ENCODE data around the gene OSBP2.

OSBP2 gene

GRCh38 chr22:30903876-30904460 lies 209.3 kb downstream of the OSBP2 start:
- H3K4me3 ChIP-seq (ENCODE audit: low read length): no peak overlapping the region
- TF ChIP-seq ZNF274 (IDR thresholded peaks at IDR 0.05; ENCODE audit: low read depth, low read length): no peak

DNA sequence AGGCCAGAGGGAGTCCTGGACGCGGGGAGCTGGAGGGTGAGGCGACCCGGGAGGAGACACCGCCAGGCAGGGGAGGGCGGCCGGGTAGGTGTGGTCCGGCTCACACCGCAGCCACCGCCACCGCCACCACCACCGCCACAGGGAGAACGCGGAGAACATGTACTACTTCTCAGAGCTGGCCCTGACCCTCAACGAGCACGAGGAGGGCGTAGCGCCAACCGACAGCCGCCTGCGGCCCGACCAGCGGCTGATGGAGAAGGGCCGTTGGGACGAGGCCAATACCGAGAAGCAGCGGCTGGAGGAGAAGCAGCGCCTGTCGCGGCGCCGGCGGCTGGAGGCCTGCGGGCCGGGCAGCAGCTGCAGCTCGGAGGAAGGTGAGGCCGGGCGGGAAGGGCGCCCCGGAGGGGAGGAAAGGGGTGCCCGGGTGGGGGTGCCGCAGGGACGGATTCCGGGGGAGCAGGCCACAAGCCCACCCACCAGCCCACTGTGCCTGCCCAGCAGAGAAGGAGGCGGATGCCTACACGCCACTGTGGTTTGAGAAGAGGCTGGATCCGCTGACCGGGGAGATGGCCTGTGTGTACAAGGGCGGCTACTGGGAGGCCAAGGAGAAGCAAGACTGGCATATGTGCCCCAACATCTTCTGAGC lies 211.1 kb downstream of the OSBP2 start:
- H3K4me3 ChIP-seq (ENCODE audit: low read length): no peak overlapping the region
- no peak for TF ChIP-seq ZNF274 (IDR thresholded peaks at IDR 0.05; ENCODE audit: low read depth, low read length)

DNA sequence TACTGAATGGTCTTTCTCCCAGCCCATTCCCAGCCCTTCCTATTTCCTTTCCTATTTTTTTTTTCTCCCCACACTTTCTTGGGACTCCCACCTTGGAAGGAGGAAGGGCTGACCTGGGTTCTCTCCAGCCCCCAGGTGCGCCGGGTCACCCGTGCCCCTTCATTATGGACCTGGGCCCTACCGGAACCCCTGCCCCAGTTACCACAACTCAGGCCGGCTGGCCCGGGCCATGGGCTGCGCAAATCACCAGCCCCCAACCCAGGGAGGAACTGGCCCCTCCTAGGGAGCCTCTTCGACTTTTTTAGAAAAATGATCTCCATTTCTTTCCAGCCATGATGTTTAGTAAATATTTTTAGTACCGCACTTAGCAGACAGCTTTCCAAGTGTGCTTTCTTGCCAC lies 211.7 kb downstream of the OSBP2 start:
- H3K4me3 ChIP-seq (ENCODE audit: low read length): no peak overlapping the region
- no peak for TF ChIP-seq ZNF274 (IDR thresholded peaks at IDR 0.05; ENCODE audit: low read depth, low read length)

- no peak for TF ChIP-seq ZNF274 (IDR thresholded peaks at IDR 0.05; ENCODE audit: low read depth, low read length)
- H3K4me3 ChIP-seq (ENCODE audit: low read length): no peak overlapping the region
Measured at GRCh38 chr22:30906946-30907345, 212.3 kb downstream of the OSBP2 start.

GRCh38 chr22:30908051-30908461 lies 213.4 kb downstream of the OSBP2 start:
- no peak for TF ChIP-seq ZNF274 (IDR thresholded peaks at IDR 0.05; ENCODE audit: low read depth, low read length)
- no peak overlapping the region for H3K4me3 ChIP-seq (ENCODE audit: low read length)

- no peak overlapping the region for H3K4me3 ChIP-seq (ENCODE audit: low read length)
- no peak for TF ChIP-seq ZNF274 (IDR thresholded peaks at IDR 0.05; ENCODE audit: low read depth, low read length)
Measured at GRCh38 chr22:30909306-30909705, 214.6 kb downstream of the OSBP2 start.

DNA sequence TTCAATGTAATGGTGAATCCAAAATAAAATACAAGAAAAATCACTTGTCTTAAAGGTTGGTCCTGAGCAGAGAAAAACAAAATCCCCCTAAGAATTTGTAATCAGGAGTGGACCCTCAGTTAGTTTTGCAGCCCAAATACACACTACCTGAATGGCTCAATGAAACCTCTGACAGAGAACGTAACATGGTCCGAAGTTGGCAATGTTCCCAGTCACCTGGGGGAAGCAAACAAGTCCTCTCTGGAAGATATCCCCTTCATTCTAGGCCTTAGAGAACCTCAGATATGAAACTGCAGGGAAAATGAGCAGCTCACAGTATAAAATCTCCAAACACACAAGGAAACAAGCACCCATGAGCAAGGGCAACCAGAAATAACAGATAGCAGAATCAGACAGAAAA lies 215.7 kb downstream of the OSBP2 start:
- H3K4me3 ChIP-seq (ENCODE audit: low read length): no peak overlapping the region
- TF ChIP-seq ZNF274 (IDR thresholded peaks at IDR 0.05; ENCODE audit: low read depth, low read length): no peak

GRCh38 chr22:30918761-30919160 lies 224.1 kb downstream of the OSBP2 start:
- no peak overlapping the region for H3K4me3 ChIP-seq (ENCODE audit: low read length)
- no peak for TF ChIP-seq ZNF274 (IDR thresholded peaks at IDR 0.05; ENCODE audit: low read depth, low read length)

GRCh38 chr22:30919973-30920372 lies 225.3 kb downstream of the OSBP2 start:
- no peak for TF ChIP-seq ZNF274 (IDR thresholded peaks at IDR 0.05; ENCODE audit: low read depth, low read length)
- H3K4me3 ChIP-seq (ENCODE audit: low read length): no peak overlapping the region

- TF ChIP-seq ZNF274 (IDR thresholded peaks at IDR 0.05; ENCODE audit: low read depth, low read length): no peak
- peak overlapping the region; percentile 17; the same call in 1 of the 2 replicates for H3K4me3 ChIP-seq (ENCODE audit: low read length)
Measured at GRCh38 chr22:30920407-30920806, 225.7 kb downstream of the OSBP2 start.

- peak overlapping the region; percentile 76; the same call in 1 of the 2 replicates for H3K4me3 ChIP-seq (ENCODE audit: low read length)
- no peak for TF ChIP-seq ZNF274 (IDR thresholded peaks at IDR 0.05; ENCODE audit: low read depth, low read length)
Measured at GRCh38 chr22:30921108-30921507, 226.4 kb downstream of the OSBP2 start.

DNA sequence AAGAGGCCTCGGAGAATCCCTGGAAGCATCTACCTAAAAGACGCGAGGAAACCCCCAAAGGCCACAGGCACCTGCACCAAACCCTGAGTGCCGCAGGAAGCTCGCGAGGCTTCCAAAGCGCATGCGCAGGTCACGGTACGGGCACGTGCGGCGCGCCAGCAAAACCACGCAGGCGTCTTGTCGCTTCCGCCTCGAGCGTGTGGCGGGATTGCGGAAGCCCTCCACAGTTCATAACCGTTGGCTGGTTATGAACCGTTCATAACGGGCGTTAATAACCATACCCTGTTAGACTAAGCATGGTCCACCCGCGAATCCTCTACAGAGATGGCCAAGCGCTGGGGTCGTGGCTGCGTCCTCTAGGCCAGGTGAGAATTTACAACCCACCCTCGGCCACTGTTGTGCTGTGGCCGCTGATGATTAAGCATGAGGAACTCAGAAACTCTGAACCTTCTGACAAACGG lies 227.5 kb downstream of the OSBP2 start:
- H3K4me3 ChIP-seq (ENCODE audit: low read length): peak overlapping the region; percentile 76; the same call in 1 of the 2 replicates
- no peak for TF ChIP-seq ZNF274 (IDR thresholded peaks at IDR 0.05; ENCODE audit: low read depth, low read length)

DNA sequence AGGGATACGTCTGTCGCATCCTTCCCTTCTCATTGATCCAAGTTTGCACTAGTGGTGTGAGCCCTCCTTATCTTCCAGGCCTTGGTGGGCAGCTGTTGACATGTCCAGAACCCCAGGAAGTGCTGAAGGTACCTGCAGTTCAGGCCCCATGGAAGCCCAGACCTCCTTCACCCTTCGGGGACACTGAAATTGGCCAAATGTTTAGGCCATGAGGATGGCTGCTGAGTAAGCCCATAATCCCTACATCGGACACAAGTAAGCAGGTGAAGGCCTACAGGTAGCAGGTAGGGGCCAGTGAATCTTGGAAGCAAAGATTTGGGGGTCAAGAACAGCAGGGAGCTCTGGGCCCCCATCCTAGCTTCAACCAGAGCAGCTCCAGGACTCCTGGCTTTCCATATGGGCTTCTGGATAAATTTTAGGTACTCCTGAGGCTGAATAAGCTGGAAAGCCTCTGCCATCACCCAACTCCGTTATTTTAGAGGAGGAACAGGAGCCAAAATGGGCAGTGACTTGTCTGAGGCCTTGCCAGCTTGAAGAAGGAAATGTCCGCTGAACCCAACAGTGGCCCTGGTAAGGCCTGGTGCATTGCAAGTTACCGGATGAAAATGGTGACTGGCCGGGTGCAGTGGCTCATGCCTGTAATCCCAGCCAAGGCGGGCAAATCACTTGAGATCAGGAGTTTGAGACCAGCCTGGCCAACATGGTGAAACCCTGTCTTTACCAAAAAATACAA lies 228.7 kb downstream of the OSBP2 start:
- no peak overlapping the region for H3K4me3 ChIP-seq (ENCODE audit: low read length)
- no peak for TF ChIP-seq ZNF274 (IDR thresholded peaks at IDR 0.05; ENCODE audit: low read depth, low read length)

- no peak overlapping the region for H3K4me3 ChIP-seq (ENCODE audit: low read length)
- TF ChIP-seq ZNF274 (IDR thresholded peaks at IDR 0.05; ENCODE audit: low read depth, low read length): no peak
Measured at GRCh38 chr22:30925667-30926066, 231.0 kb downstream of the OSBP2 start.

DNA sequence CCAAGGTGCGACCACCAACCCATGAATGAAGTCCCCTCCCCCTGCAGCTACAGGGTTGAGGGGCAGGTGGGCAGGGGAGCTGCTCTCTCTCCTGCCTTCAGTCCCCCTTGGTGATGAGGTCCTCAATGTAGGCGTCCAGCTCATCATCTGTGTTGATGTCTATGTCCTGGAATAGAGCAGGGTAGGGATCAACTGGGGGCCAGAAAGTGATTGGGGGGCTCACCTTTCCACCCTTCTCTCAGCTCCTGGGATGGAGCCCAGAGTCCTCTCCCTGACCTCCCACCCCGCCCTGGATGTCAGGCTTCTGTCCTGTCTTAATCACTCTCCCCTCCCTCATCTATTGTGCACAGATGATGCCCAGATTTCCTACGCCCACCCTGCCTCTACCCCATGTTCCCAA lies 232.0 kb downstream of the OSBP2 start:
- TF ChIP-seq ZNF274 (IDR thresholded peaks at IDR 0.05; ENCODE audit: low read depth, low read length): no peak

More for the DNA sequence above, 232.0 kb downstream of the OSBP2 start:
- H3K4me3 ChIP-seq (ENCODE audit: low read length): no peak overlapping the region
